AG04450 (cell line): ENCODE results near the gene BLVRB. TPM values are rescaled to one million over a fixed set of nuclear protein-coding genes. Genes with fewer than 3 reads are reported as not detected.

ENCODE experiments used
- CTCF ChIA-PET: fragments of 300-600, 350-600 bp; formaldehyde crosslinking; extraction: SDS; loops from one replicate; lab custom pipeline; 2022; ENCODE audit warnings: antibody characterized with exemption, inconsistent platforms; lab: Charles Lee
- POLR2A ChIA-PET: fragments of 350-600 bp; formaldehyde crosslinking; extraction: SDS; loops from one replicate; lab custom pipeline; 2021; ENCODE audit warnings: antibody characterized with exemption, inconsistent platforms; lab: Yijun Ruan, JAX
- DNase-seq: peaks from one replicate; pipeline ENCODE4 v3.0.0-alpha.2; 2011; ENCODE audit warnings: low read depth, low spot score
- H3K27ac ChIP-seq: one replicate; pipeline ENCODE4 v1.5.1; 2012; ENCODE audit warnings: low read depth, low read length, control low read depth
- H3K27me3 ChIP-seq: one replicate; pipeline ENCODE4 v1.6.0; 2012; ENCODE audit warnings: low read length; ENCODE audit not compliant: control insufficient read depth, insufficient read depth
- H3K4me3 ChIP-seq: 2 replicates; pipeline ENCODE4 v1.5.1; 2011; ENCODE audit warnings: mild to moderate bottlenecking, low read depth, low read length, control low read depth
- H3K9me3 ChIP-seq: 2 replicates; pipeline ENCODE4 v1.5.1; 2012; ENCODE audit warnings: low read length; ENCODE audit not compliant: control insufficient read depth, insufficient read depth
- CTCF ChIP-seq: IDR thresholded peaks from 2 replicates; pipeline ENCODE4 v1.5.1; 2011; ENCODE audit warnings: low read depth, low read length, control low read depth, inconsistent platforms
- polyA plus RNA-seq: library from polyadenylated mRNA; depleted of rRNA; stranded (reverse); fragments of >200 nt; gene quantifications from 2 replicates; pipeline ENCODE4 v1.2.3, GENCODE V29; 2011; rRNA removed
- small RNA-seq: library from RNA; depleted of rRNA; stranded (forward); fragments of <200 nt; gene quantifications from one replicate; pipeline ENCODE3, GENCODE V24; 2012; ENCODE audit warnings: low read depth; ENCODE audit not compliant: insufficient read length

The BLVRB gene
- polyA plus RNA-seq, 1 experiment, result 40.4 TPM

GRCh38 chr19:40403262-40403984 lies 62.1 kb downstream of the BLVRB start:
- TF ChIP-seq CTCF, result no peak
- DNase-seq, result peak; percentile 82
- Histone ChIP-seq H3K9me3 (no peaks in the 10 kb centered on the region; the same call in 1 of the 2 replicates), H3K27me3 (no peaks in the 10 kb centered on the region), H3K27ac (peak overlapping the region; percentile 47), H3K4me3 (peak overlapping the region; percentile 63)
- CTCF ChIA-PET, result interaction anchor here (0.6 to 1.9 kb wide), 4 partner anchors 17 to 98 kb away, joined by 3 to 11 read pairs (median 3); no protein-coding TSS in a partner anchor
- POLR2A ChIA-PET, result interaction anchor here (0.6 to 1.9 kb wide), 5 partner anchors 18 to 484 kb away, joined by 3 to 12 read pairs (median 8); partner anchors contain the start of genes C19orf47, PLD3 and SERTAD1

DNA sequence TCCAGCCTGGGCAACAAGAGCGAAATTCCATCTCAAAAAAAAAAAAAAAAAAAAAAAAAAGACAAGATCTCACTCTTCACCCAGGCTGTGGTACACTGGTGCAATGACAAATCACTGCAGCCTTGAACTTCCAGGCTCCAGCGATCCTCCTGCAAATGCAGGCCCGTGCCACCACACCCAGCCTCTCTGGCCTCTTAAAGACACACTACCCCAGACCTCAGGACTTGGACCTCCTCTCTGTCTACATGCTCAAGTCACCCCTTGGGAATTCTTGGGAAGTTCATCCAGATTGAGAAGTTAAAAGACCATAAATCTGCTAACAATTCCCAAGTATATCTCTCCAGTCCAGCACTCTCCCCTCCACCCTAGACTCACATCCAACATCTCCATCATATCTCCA lies 65.0 kb downstream of the BLVRB start:
- DNase-seq, result no peak
- H3K4me3 ChIP-seq, result no peak overlapping the region
- ChIA-PET POLR2A (no interaction called here), CTCF (no interaction called here)
- no peaks in the 10 kb centered on the region for H3K27me3 ChIP-seq
- H3K27ac ChIP-seq, result no peak overlapping the region
- H3K9me3 ChIP-seq, result no peaks in the 10 kb centered on the region; the same call in 1 of the 2 replicates
- no peak for TF ChIP-seq CTCF

- Histone ChIP-seq H3K9me3 (no peaks in the 10 kb centered on the region; the same call in 1 of the 2 replicates), H3K27ac (no peak overlapping the region), H3K27me3 (no peaks in the 10 kb centered on the region), H3K4me3 (no peak overlapping the region)
- no peak for DNase-seq
- TF ChIP-seq CTCF, result no peak
- CTCF ChIA-PET, result no interaction called here
- POLR2A ChIA-PET, result no interaction called here
Observed at GRCh38 chr19:40398417-40399131, 67.0 kb downstream of the BLVRB start.

Small RNAs within 50 kb of the gene (small RNA-seq; reads per million reads assigned to genes)
- gene RF00017, result not detected

Other genes with a start within 250 kb of the BLVRB start
- not detected in 2 replicates for gene TTC9B, start 247.4 kb downstream of the BLVRB start, polyA plus RNA-seq
- 0.16 and 0.21 TPM in 2 replicates for gene CCNP, start 239.1 kb downstream of the BLVRB start, polyA plus RNA-seq
- gene AKT2, start 180.4 kb downstream of the BLVRB start, polyA plus RNA-seq, result 99.8 and 122 TPM in 2 replicates
- gene C19orf47, start 117.3 kb downstream of the BLVRB start, polyA plus RNA-seq, result 15.9 and 16.9 TPM in 2 replicates
- 395 and 559 TPM in 2 replicates for gene PLD3, start 117.0 kb downstream of the BLVRB start, polyA plus RNA-seq
- gene HIPK4, start 75.6 kb downstream of the BLVRB start, polyA plus RNA-seq, result 0.09 and 0.11 TPM in 2 replicates
- 1.8 and 1.9 TPM in 2 replicates for gene PRX, start 52.4 kb downstream of the BLVRB start, polyA plus RNA-seq
- 11.9 and 16.2 TPM in 2 replicates for gene SERTAD1, start 39.8 kb downstream of the BLVRB start, polyA plus RNA-seq
- gene SERTAD3, start 21.4 kb downstream of the BLVRB start, polyA plus RNA-seq, result 16.1 and 19.6 TPM in 2 replicates
- 1.3 and 1.9 TPM in 2 replicates for gene SPTBN4, start 1.3 kb upstream of the BLVRB start, polyA plus RNA-seq
- gene SHKBP1, start 111.1 kb upstream of the BLVRB start, polyA plus RNA-seq, result 42.5 and 62.7 TPM in 2 replicates
- 41.3 and 70.3 TPM in 2 replicates for gene LTBP4, start 135.6 kb upstream of the BLVRB start, polyA plus RNA-seq
- gene NUMBL, start 224.9 kb upstream of the BLVRB start, polyA plus RNA-seq, result 29.4 and 30.9 TPM in 2 replicates